Measurements from ENCODE around the gene RBMS3. TPM values are rescaled to one million over a fixed set of nuclear protein-coding genes. Genes with fewer than 3 reads are reported as not detected.

The RBMS3 gene
- total RNA-seq, 4 donors from 2014 or later, result 2.8 to 77.6 (median 13.7) TPM

DNA sequence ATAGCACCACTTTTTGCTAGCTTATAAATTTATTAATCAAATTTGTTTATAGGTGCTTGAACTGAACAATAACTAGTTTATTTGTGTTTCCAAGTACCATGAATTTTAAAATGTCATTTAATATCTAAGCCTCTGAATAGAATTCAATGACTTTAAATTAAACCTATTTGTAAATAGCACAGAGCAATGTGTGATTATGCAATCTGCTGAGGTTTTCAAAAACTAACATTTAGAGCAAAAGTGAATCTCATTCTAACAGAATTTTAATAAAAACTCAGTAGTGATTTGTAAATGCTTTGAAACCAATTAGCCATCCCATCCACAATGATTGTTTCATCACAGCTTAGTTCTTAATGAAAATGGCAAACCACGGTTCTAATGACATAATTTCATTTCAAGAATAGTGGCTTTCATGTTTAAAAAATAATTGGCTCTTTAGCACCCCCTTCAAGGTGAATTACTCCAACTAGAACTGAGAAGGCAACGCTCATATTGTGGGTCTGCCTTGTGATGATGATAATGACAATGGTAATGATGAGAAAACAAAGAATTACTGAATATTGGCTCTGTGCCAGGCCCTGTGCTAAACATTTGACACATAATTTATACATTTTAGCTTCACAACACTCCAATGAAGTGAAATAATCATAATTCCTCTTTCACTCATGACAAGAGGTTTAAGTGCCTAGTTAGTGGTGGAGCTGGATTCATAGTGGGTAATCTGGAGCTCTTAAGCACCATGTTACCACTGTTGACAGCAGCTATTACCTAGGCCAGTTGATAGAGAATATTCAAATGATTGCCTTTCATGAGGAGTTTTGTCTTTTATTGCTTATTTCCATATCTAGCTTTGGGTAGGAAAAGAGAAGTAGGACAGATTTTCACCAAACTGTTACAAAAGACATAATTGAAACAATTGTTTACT, 145.7 kb downstream of the RBMS3 start:
- Histone ChIP-seq H3K27ac (no peak overlapping the region), H3K9me3 (no peaks in the 10 kb centered on the region), H3K4me3 (no peak overlapping the region), H3K36me3 (no peaks in the 10 kb centered on the region), H3K4me1 (no peaks in the 10 kb centered on the region), H3K27me3 (no peaks in the 10 kb centered on the region)
- no peak for TF ChIP-seq POLR2A (IDR thresholded peaks at IDR 0.05)
- TF ChIP-seq, protein P1, sequence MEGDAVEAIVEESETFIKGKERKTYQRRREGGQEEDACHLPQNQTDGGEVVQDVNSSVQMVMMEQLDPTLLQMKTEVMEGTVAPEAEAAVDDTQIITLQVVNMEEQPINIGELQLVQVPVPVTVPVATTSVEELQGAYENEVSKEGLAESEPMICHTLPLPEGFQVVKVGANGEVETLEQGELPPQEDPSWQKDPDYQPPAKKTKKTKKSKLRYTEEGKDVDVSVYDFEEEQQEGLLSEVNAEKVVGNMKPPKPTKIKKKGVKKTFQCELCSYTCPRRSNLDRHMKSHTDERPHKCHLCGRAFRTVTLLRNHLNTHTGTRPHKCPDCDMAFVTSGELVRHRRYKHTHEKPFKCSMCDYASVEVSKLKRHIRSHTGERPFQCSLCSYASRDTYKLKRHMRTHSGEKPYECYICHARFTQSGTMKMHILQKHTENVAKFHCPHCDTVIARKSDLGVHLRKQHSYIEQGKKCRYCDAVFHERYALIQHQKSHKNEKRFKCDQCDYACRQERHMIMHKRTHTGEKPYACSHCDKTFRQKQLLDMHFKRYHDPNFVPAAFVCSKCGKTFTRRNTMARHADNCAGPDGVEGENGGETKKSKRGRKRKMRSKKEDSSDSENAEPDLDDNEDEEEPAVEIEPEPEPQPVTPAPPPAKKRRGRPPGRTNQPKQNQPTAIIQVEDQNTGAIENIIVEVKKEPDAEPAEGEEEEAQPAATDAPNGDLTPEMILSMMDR (IDR thresholded peaks at IDR 0.05), result no peak
- DNase-seq, result no peak

DNA sequence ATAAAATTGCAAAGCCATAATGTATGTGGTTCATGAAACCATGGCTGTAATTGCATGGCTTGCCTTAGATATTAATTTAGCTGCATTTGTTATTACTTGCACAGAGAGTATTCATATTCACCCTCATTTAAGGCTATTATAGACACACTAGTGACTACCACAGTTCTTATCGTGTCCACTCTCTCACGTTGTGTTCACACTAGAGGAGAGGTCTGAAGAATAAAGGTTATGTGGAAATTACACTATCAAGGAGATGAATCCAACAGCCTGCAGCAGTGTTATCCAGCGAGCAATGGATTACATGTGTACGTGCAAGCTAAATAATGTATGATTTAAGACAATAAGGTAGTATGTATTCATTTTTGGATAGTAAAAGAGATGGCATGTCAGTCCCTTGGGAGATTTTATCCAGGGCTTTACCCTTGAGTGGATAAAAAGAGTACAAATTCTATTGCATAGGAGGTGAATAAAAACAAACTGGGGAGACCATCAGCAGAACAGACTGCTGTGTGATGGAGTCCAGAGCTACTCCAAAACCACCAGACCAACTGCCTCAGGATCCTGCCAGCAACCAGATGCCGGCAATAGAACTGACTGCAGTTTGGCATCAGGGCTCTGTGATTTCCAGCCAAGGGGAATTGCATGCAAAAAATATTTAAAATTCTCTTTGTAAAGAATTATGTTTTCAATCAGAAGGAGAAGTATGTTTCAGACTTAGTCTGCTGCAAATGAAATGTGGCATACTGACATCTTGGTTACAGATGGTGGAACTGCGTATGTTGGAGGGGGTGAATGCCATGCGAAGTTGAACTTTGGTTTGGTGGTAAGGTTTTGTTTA, 146.6 kb downstream of the RBMS3 start:
- Histone ChIP-seq H3K27me3 (no peaks in the 10 kb centered on the region), H3K9me3 (no peaks in the 10 kb centered on the region), H3K4me1 (no peaks in the 10 kb centered on the region), H3K36me3 (no peaks in the 10 kb centered on the region), H3K4me3 (no peak overlapping the region), H3K27ac (no peak overlapping the region)
- TF ChIP-seq POLR2A (IDR thresholded peaks at IDR 0.05), result no peak
- TF ChIP-seq, protein P1 (IDR thresholded peaks at IDR 0.05), result no peak
- DNase-seq, result no peak

DNA sequence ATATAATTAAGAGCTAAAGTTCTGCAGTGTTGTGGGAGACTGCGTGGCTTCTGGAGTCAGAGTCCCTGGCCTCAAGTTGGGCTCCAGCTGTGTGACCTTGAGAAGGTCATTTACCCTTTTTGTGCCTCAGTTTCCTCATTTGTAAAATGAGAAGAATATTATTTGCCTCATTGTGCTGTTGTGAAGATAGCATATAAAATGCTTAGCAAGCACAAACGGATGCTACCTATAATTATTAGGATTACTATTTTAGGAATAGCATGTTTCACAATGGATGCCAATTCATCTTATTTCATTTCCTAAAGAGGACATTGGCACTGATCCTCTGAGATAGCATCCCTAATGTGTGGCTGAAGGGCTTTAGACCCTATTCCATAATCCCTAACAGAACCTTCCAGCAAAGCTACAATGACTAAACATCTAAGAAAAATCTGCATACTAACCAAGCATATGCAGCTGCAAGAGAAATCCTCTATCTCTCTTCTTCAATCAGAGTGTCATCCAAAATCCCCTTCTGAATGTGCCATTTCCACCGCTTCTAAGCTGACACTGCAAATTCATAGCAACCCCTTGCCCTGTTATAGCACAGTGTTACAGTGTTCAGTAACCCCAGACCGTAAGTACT, 148.3 kb downstream of the RBMS3 start:
- TF ChIP-seq POLR2A (IDR thresholded peaks at IDR 0.05), result no peak
- TF ChIP-seq, protein P1 (IDR thresholded peaks at IDR 0.05), result no peak
- H3K4me1 ChIP-seq, result no peaks in the 10 kb centered on the region
- no peaks in the 10 kb centered on the region for H3K27me3 ChIP-seq
- H3K4me3 ChIP-seq, result no peak overlapping the region
- no peaks in the 10 kb centered on the region for H3K9me3 ChIP-seq
- H3K36me3 ChIP-seq, result no peaks in the 10 kb centered on the region
- H3K27ac ChIP-seq, result no peak overlapping the region
- no peak for DNase-seq

- H3K27ac ChIP-seq, result no peak overlapping the region
- TF ChIP-seq POLR2A (IDR thresholded peaks at IDR 0.05), result no peak
- TF ChIP-seq, protein P1 (IDR thresholded peaks at IDR 0.05), result no peak
- DNase-seq, result no peak
- no peaks in the 10 kb centered on the region for H3K9me3 ChIP-seq
- no peaks in the 10 kb centered on the region for H3K36me3 ChIP-seq
- H3K4me3 ChIP-seq, result no peak overlapping the region
- H3K27me3 ChIP-seq, result no peaks in the 10 kb centered on the region
- no peaks in the 10 kb centered on the region for H3K4me1 ChIP-seq
These were observed 149.7 kb downstream of the RBMS3 start for GRCh38 chr3:29430558-29430971.

GRCh38 chr3:29436612-29437323, 155.9 kb downstream of the RBMS3 start:
- no peak overlapping the region for H3K27ac ChIP-seq
- TF ChIP-seq, protein P1 (IDR thresholded peaks at IDR 0.05), result no peak
- no peak for TF ChIP-seq POLR2A (IDR thresholded peaks at IDR 0.05)
- no peak for DNase-seq
- H3K27me3 ChIP-seq, result no peaks in the 10 kb centered on the region
- no peak overlapping the region for H3K4me3 ChIP-seq
- H3K9me3 ChIP-seq, result no peaks in the 10 kb centered on the region
- H3K36me3 ChIP-seq, result no peaks in the 10 kb centered on the region
- peaks cover 0 to 3% (median 0%) of the 10 kb centered on the region in 4 donors for H3K4me1 ChIP-seq
